PC-9 (cell line): Measurements from ENCODE around the gene RSL1D1. TPM values are rescaled to one million over a fixed set of nuclear protein-coding genes. Genes with fewer than 3 reads are reported as not detected.

Experiments
- BruUV-seq: library from RNA; stranded (reverse); fragments of 400-500 nt; replicated peaks from 2 replicates; lab custom pipeline; 2021; lab: Mats Ljungman, UMichigan
- CTCF ChIA-PET: fragments of 300-600 bp; sonication (Branson Sonifier 250); formaldehyde crosslinking; loops from one replicate; lab custom pipeline; 2022; ENCODE audit warnings: antibody characterized with exemption; lab: Charles Lee
- POLR2A ChIA-PET: fragments of 300-600 bp; sonication (Branson Sonifier 250); formaldehyde crosslinking; loops from one replicate; lab custom pipeline; 2022; ENCODE audit warnings: antibody characterized with exemption; ENCODE audit not compliant: unreplicated experiment; lab: Charles Lee
- DNase-seq, 2 experiments: peaks; one replicate each; pipeline versions ENCODE4 v3.0.0 to v3.0.0-alpha.2; 2015 to 2022; ENCODE audit warnings: mixed read lengths in 1 of 2
- H2AFZ ChIP-seq: fragments of 200-600 bp; sonication (generic); 2 replicates; pipeline ENCODE4 v1.8.1; 2017; ENCODE audit warnings: antibody characterized with exemption
- H3F3A ChIP-seq: fragments of 200-600 bp; sonication (generic); 2 replicates; pipeline ENCODE4 v1.8.1; 2017; ENCODE audit warnings: antibody characterized with exemption, mild to moderate bottlenecking, low read depth; ENCODE audit not compliant: insufficient read depth
- H3K27ac ChIP-seq: fragments of 200-600 bp; sonication (generic); 2 replicates; pipeline ENCODE4 v1.6.1; 2016; ENCODE audit warnings: mixed run types
- H3K27me3 ChIP-seq: fragments of 200-600 bp; sonication (generic); 2 replicates; pipeline ENCODE4 v1.6.1; 2016; ENCODE audit warnings: low read depth, mixed run types; ENCODE audit not compliant: insufficient read depth
- H3K36me3 ChIP-seq: fragments of 200-600 bp; sonication (generic); 2 replicates; pipeline ENCODE4 v1.6.1; 2016; ENCODE audit warnings: low read depth, mixed run types
- H3K4me1 ChIP-seq: fragments of 200-600 bp; sonication (generic); replicated peaks from 2 replicates; pipeline ENCODE4 v1.6.1; 2016; ENCODE audit warnings: mixed run types; ENCODE audit not compliant: insufficient read depth
- H3K4me2 ChIP-seq: fragments of 200-600 bp; sonication (generic); 2 replicates; pipeline ENCODE4 v1.6.1; 2017; ENCODE audit warnings: mixed run types
- H3K4me3 ChIP-seq: fragments of 200-600 bp; sonication (generic); 2 replicates; pipeline ENCODE4 v1.6.1; 2016; ENCODE audit warnings: mixed run types
- H3K79me2 ChIP-seq: fragments of 200-600 bp; sonication (generic); 2 replicates; pipeline ENCODE4 v1.6.1; 2017; ENCODE audit warnings: low read depth, mixed run types
- H3K9me2 ChIP-seq: fragments of 200-600 bp; sonication (generic); 2 replicates; pipeline ENCODE4 v1.8.1; 2017; ENCODE audit warnings: mild to moderate bottlenecking; ENCODE audit not compliant: insufficient read depth
- H3K9me3 ChIP-seq: fragments of 200-600 bp; sonication (generic); 2 replicates; pipeline ENCODE4 v1.8.1; 2016; ENCODE audit warnings: low read depth; ENCODE audit not compliant: insufficient read depth
- H4K20me1 ChIP-seq: fragments of 200-600 bp; sonication (generic); 2 replicates; pipeline ENCODE4 v1.8.1; 2017; ENCODE audit not compliant: insufficient read depth
- EZH2 ChIP-seq: fragments of 200-600 bp; sonication (generic); IDR thresholded peaks from 2 replicates; pipeline ENCODE4 v1.8.0; 2017; ENCODE audit warnings: antibody characterized with exemption, low read depth
- intact Hi-C: fragments of 100-400 bp; cut with micrococcal nuclease; formaldehyde crosslinking; loops from one replicate; pipeline ENCODE4 v1.10.0; 2022; ENCODE audit not compliant: unreplicated experiment
- total RNA-seq: library from RNA; stranded (reverse); gene quantifications from 2 replicates; pipeline ENCODE4 v1.2.3, GENCODE V29; 2021
- TF ChIP-seq, protein P1 (sequence below): fragments of 200-600 bp; sonication (generic); conservative IDR thresholded peaks from 2 replicates; pipeline ENCODE4 v1.6.1; 2017; ENCODE audit warnings: mixed run types, antibody characterized with exemption, mild to moderate bottlenecking, moderate library complexity

RSL1D1 gene
- total RNA-seq, 1 experiment from 2014 or later, result 226 TPM

DNA sequence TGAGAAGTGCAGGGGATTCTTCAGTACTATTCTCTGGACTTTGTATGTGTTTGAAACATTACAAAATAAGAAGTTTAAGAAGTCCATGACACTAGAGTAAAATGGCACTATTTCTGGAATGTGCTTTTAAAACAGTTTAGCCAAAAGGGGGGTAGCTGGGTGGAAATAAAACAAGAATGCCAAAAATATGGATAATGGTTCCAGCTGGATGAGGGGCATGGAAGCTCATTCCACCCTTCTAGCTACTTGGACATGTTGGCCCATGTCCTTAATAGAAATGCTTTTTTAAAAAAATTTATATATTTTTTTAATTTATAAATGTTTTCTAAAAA lies 67.3 kb downstream of the RSL1D1 start:
- peaks cover 4% of the 10 kb centered on the region; the same call in 1 of the 2 replicates for H3F3A ChIP-seq
- no peak overlapping the region for H3K4me2 ChIP-seq
- ChIA-PET POLR2A (interaction anchor here (0.6 to 0.7 kb wide), 2 partner anchors 26 to 74 kb away, joined by 3 read pairs; no protein-coding TSS in a partner anchor), CTCF (no interaction called here)
- no TSS peak for BruUV-seq
- H3K9me2 ChIP-seq, result no peaks in the 10 kb centered on the region
- TF ChIP-seq EZH2, result no peak
- TF ChIP-seq, protein P1, sequence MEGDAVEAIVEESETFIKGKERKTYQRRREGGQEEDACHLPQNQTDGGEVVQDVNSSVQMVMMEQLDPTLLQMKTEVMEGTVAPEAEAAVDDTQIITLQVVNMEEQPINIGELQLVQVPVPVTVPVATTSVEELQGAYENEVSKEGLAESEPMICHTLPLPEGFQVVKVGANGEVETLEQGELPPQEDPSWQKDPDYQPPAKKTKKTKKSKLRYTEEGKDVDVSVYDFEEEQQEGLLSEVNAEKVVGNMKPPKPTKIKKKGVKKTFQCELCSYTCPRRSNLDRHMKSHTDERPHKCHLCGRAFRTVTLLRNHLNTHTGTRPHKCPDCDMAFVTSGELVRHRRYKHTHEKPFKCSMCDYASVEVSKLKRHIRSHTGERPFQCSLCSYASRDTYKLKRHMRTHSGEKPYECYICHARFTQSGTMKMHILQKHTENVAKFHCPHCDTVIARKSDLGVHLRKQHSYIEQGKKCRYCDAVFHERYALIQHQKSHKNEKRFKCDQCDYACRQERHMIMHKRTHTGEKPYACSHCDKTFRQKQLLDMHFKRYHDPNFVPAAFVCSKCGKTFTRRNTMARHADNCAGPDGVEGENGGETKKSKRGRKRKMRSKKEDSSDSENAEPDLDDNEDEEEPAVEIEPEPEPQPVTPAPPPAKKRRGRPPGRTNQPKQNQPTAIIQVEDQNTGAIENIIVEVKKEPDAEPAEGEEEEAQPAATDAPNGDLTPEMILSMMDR, result no peak
- H3K4me3 ChIP-seq, result no peak overlapping the region
- no peak for DNase-seq
- H3K36me3 ChIP-seq, result peaks cover 5% of the 10 kb centered on the region; the same call in 1 of the 2 replicates
- H3K27me3 ChIP-seq, result no peaks in the 10 kb centered on the region
- no peak overlapping the region; the same call in 1 of the 2 replicates for H3K27ac ChIP-seq
- H2AFZ ChIP-seq, result no peak overlapping the region
- peaks cover 42% of the 10 kb centered on the region for H4K20me1 ChIP-seq
- H3K79me2 ChIP-seq, result peaks cover 45% of the 10 kb centered on the region
- intact Hi-C loops, result no loop called here
- no peaks in the 10 kb centered on the region for H3K4me1 ChIP-seq
- no peaks in the 10 kb centered on the region for H3K9me3 ChIP-seq

Other genes starting within 250 kb of the RSL1D1 start
- gene SNN, start 183.1 kb downstream of the RSL1D1 start, total RNA-seq, result 12.6 and 17.0 TPM in 2 replicates
- gene TXNDC11, start 108.7 kb downstream of the RSL1D1 start, total RNA-seq, result 30.9 and 40.9 TPM in 2 replicates
- gene ZC3H7A, start 54.3 kb downstream of the RSL1D1 start, total RNA-seq, result 52.3 and 63.5 TPM in 2 replicates
- 146 and 161 TPM in 2 replicates for gene GSPT1, start 64.4 kb upstream of the RSL1D1 start, total RNA-seq
- gene NPIPB2, start 90.5 kb upstream of the RSL1D1 start, total RNA-seq, result 37.3 and 43.3 TPM in 2 replicates
- gene TNFRSF17, start 113.7 kb upstream of the RSL1D1 start, total RNA-seq, result not detected in 2 replicates
- gene SNX29, start 125.2 kb upstream of the RSL1D1 start, total RNA-seq, result 27.2 and 37.9 TPM in 2 replicates